H1 (cell line): ENCODE results near the gene DLX4. TPM values are rescaled to one million over a fixed set of nuclear protein-coding genes. Genes with fewer than 3 reads are reported as not detected.
A peak's percentile ranks its signal among the peaks of the same experiment; 100 is the strongest.

ENCODE experiments used
- CTCF ChIA-PET: fragments of 300-600 bp; sonication (Branson Sonifier 250); formaldehyde crosslinking; loops from one replicate; lab custom pipeline; 2021; ENCODE audit not compliant: partially characterized antibody; lab: Charles Lee
- POLR2A ChIA-PET: fragments of 300-600 bp; sonication (Branson Sonifier 250); formaldehyde crosslinking; loops from one replicate; lab custom pipeline; 2021; ENCODE audit warnings: inconsistent platforms; ENCODE audit not compliant: partially characterized antibody; lab: Charles Lee
- DNase-seq, 2 experiments: peaks; one replicate each; pipeline versions ENCODE4 v3.0.0 to v3.0.0-alpha.2; 2010 to 2022; ENCODE audit warnings: low spot score in 2 of 2, low read depth in 1 of 2, mixed read lengths in 1 of 2
- FAIRE-seq: peaks from 2 replicates; lab custom pipeline; 2011; peaks lifted over from hg19 to GRCh38; lab: Jason Lieb, UNC
- H2AFZ ChIP-seq: 2 replicates; pipeline ENCODE4 v1.8.1; 2012; ENCODE audit warnings: low read length, inconsistent platforms
- H2AK5ac ChIP-seq: 2 replicates; pipeline ENCODE4 v1.6.1; 2013; ENCODE audit warnings: low read depth, low read length
- H2BK120ac ChIP-seq: replicated peaks from 2 replicates; pipeline ENCODE3; 2013; ENCODE audit warnings: low read depth, low read length, inconsistent platforms
- H2BK12ac ChIP-seq: 2 replicates; pipeline ENCODE4 v1.6.1; 2013; ENCODE audit warnings: low read depth, low read length
- H2BK15ac ChIP-seq: 2 replicates; pipeline ENCODE4 v1.6.1; 2013; ENCODE audit warnings: low read length
- H2BK20ac ChIP-seq: 2 replicates; pipeline ENCODE4 v1.6.1; 2013; ENCODE audit warnings: low read length
- H2BK5ac ChIP-seq: 2 replicates; pipeline ENCODE4 v1.6.1; 2013; ENCODE audit warnings: low read depth, low read length
- H3K14ac ChIP-seq: 2 replicates; pipeline ENCODE4 v1.6.1; 2013; ENCODE audit warnings: inconsistent platforms; ENCODE audit not compliant: insufficient read length
- H3K18ac ChIP-seq: 2 replicates; pipeline ENCODE4 v1.6.1; 2013; ENCODE audit warnings: low read length; ENCODE audit errors: extremely low read depth
- H3K23ac ChIP-seq: 2 replicates; pipeline ENCODE4 v1.6.1; 2013; ENCODE audit warnings: inconsistent platforms; ENCODE audit not compliant: insufficient read length
- H3K23me2 ChIP-seq: 2 replicates; pipeline ENCODE4 v1.6.1; 2013; ENCODE audit warnings: low read depth, low read length
- H3K27ac ChIP-seq: 2 replicates; pipeline ENCODE4 v1.6.1; 2011; ENCODE audit warnings: low read depth, low read length, inconsistent platforms
- H3K27me3 ChIP-seq, 4 experiments: replicated peaks in 1 of 4; 1 replicate in 1 of 4; 2 replicates in 3 of 4; pipeline versions ENCODE4 v1.6.1 to v1.8.1; 2011 to 2013; ENCODE audit warnings: low read length in 3 of 4, mild to moderate bottlenecking in 3 of 4, inconsistent platforms in 2 of 4, mixed read lengths in 2 of 4, moderate library complexity in 1 of 4; ENCODE audit not compliant: control insufficient read depth in 3 of 4, insufficient read depth in 3 of 4; ENCODE audit errors: extremely low read depth in 1 of 4
- H3K36me3 ChIP-seq, 4 experiments: 2 replicates each; pipeline versions ENCODE4 v1.6.1 to v1.8.1; 2011 to 2013; ENCODE audit warnings: mild to moderate bottlenecking in 4 of 4, low read length in 3 of 4, moderate library complexity in 2 of 4, control low read depth in 1 of 4, inconsistent platforms in 1 of 4; ENCODE audit not compliant: insufficient read depth in 4 of 4, control insufficient read depth in 2 of 4
- H3K4ac ChIP-seq: replicated peaks from 2 replicates; pipeline ENCODE3; 2013; ENCODE audit warnings: low read length, low read depth, mixed read lengths, inconsistent platforms; ENCODE audit not compliant: insufficient read length
- H3K4me1 ChIP-seq, 4 experiments: replicated peaks in 1 of 4; 1 replicate in 1 of 4; 2 replicates in 3 of 4; pipeline versions ENCODE4 v1.6.1 to v1.8.1; 2011 to 2013; ENCODE audit warnings: low read length in 3 of 4, inconsistent platforms in 2 of 4, mixed read lengths in 1 of 4; ENCODE audit not compliant: insufficient read depth in 4 of 4, control insufficient read depth in 3 of 4
- H3K4me2 ChIP-seq, 2 experiments: 2 replicates each; pipeline versions ENCODE4 v1.6.1 to v1.8.1; 2011 to 2013; ENCODE audit warnings: low read depth in 2 of 2, low read length in 2 of 2, control low read depth in 1 of 2, inconsistent platforms in 1 of 2, mild to moderate bottlenecking in 1 of 2; ENCODE audit not compliant: insufficient read depth in 1 of 2
- H3K4me3 ChIP-seq, 4 experiments: fragments of 200-600, 300-600 bp in 1 of 4; sonication (generic), shearing (Covaris generic), sonication (Bioruptor Twin) in 1 of 4; 2 replicates each; pipeline versions ENCODE4 v1.5.1 to v1.8.1; 2011 to 2016; ENCODE audit warnings: low read length in 4 of 4, low read depth in 3 of 4, control low read depth in 2 of 4, inconsistent platforms in 2 of 4, mild to moderate bottlenecking in 2 of 4, mixed read lengths in 1 of 4, moderate library complexity in 1 of 4; ENCODE audit not compliant: insufficient read depth in 2 of 4; ENCODE audit errors: extremely low read depth in 1 of 4
- H3K56ac ChIP-seq: replicated peaks from 2 replicates; pipeline ENCODE3; 2013; ENCODE audit warnings: low read depth, mild to moderate bottlenecking, mixed read lengths, low read length, inconsistent platforms; ENCODE audit not compliant: insufficient read length
- H3K79me1 ChIP-seq: 2 replicates; pipeline ENCODE4 v1.6.1; 2013; ENCODE audit warnings: low read depth, low read length, control low read depth
- H3K79me2 ChIP-seq, 2 experiments: 2 replicates each; pipeline versions ENCODE4 v1.6.1 to v1.8.1; 2012 to 2013; ENCODE audit warnings: low read length in 2 of 2, mild to moderate bottlenecking in 2 of 2, inconsistent platforms in 1 of 2; ENCODE audit not compliant: insufficient read depth in 2 of 2, control insufficient read depth in 1 of 2
- H3K9ac ChIP-seq, 4 experiments: replicated peaks in 1 of 4; 1 replicate in 1 of 4; 2 replicates in 3 of 4; pipeline versions ENCODE4 v1.6.1 to v1.8.1; 2011 to 2013; ENCODE audit warnings: low read depth in 3 of 4, low read length in 3 of 4, control low read depth in 2 of 4, mild to moderate bottlenecking in 2 of 4, moderate library complexity in 2 of 4, inconsistent platforms in 1 of 4; ENCODE audit errors: extremely low read depth in 1 of 4
- H3K9me3 ChIP-seq, 2 experiments: 2 replicates each; pipeline versions ENCODE4 v1.6.1 to v1.8.1; 2012 to 2013; ENCODE audit warnings: mild to moderate bottlenecking in 2 of 2, moderate library complexity in 2 of 2, control low read depth in 1 of 2, inconsistent platforms in 1 of 2, low read depth in 1 of 2, low read length in 1 of 2, mixed read lengths in 1 of 2; ENCODE audit not compliant: insufficient read depth in 2 of 2
- H4K20me1 ChIP-seq, 2 experiments: replicated peaks in 1 of 2; 2 replicates each; pipeline versions ENCODE3 to v1.8.1; 2011 to 2013; ENCODE audit warnings: inconsistent platforms in 2 of 2, low read length in 2 of 2, mild to moderate bottlenecking in 1 of 2; ENCODE audit not compliant: insufficient read depth in 2 of 2, control insufficient read depth in 1 of 2
- H4K5ac ChIP-seq: 2 replicates; pipeline ENCODE4 v1.6.1; 2013; ENCODE audit warnings: low read length, low read depth, mixed read lengths, inconsistent platforms; ENCODE audit not compliant: insufficient read length
- H4K8ac ChIP-seq: 2 replicates; pipeline ENCODE4 v1.8.0; 2013; ENCODE audit warnings: mild to moderate bottlenecking, moderate library complexity, low read length, inconsistent platforms; ENCODE audit not compliant: insufficient read depth; ENCODE audit errors: extremely low read depth
- H4K91ac ChIP-seq: replicated peaks from 2 replicates; pipeline ENCODE3; 2013; ENCODE audit warnings: low read length, mixed read lengths, inconsistent platforms; ENCODE audit not compliant: insufficient read length
- CHD1 ChIP-seq: IDR thresholded peaks from 2 replicates; pipeline ENCODE4 v1.6.1; 2012; ENCODE audit warnings: low read depth, low read length, improper control_type of control experiment
- EGR1 ChIP-seq: IDR thresholded peaks from 2 replicates; pipeline ENCODE4 v1.6.1; 2011; ENCODE audit warnings: low read depth, low read length, borderline replicate concordance
- KDM5A ChIP-seq: fragments of 200-600 bp; IDR thresholded peaks from 2 replicates; pipeline ENCODE4 v1.7.1; 2012; ENCODE audit warnings: mild to moderate bottlenecking, low read length, inconsistent platforms, mixed read lengths
- PHF8 ChIP-seq: fragments of 200-600 bp; sonication (generic); conservative IDR thresholded peaks from 2 replicates; pipeline ENCODE4 v1.7.1; 2012; ENCODE audit warnings: low read depth, mild to moderate bottlenecking, inconsistent platforms, low read length, moderate library complexity
- POLR2A ChIP-seq, 2 experiments: IDR thresholded peaks; 1 replicate in 1 of 2; 2 replicates in 1 of 2; pipeline ENCODE4 v1.6.1; 2011; ENCODE audit warnings: low read depth in 2 of 2, low read length in 2 of 2, mild to moderate bottlenecking in 2 of 2; ENCODE audit errors: control extremely low read depth in 1 of 2
- RAD21 ChIP-seq, 2 experiments: IDR thresholded peaks in 1 of 2; conservative IDR thresholded peaks in 1 of 2; 2 replicates each; pipeline ENCODE4 v1.6.1; 2011; ENCODE audit warnings: low read depth in 2 of 2, low read length in 2 of 2, improper control_type of control experiment in 1 of 2, inconsistent platforms in 1 of 2, mild to moderate bottlenecking in 1 of 2, moderate library complexity in 1 of 2
- SP4 ChIP-seq: IDR thresholded peaks from 2 replicates; pipeline ENCODE4 v1.6.1; 2012; ENCODE audit warnings: low read length, inconsistent platforms
- TAF7 ChIP-seq: optimal IDR thresholded peaks from 2 replicates; pipeline ENCODE3; 2011; ENCODE audit warnings: low read depth, mild to moderate bottlenecking, inconsistent platforms, low read length, moderate library complexity, borderline replicate concordance
- WGBS, 2 experiments: shearing (Covaris generic) in 1 of 2; methylation state at CpG; one replicate each; pipeline versions ENCODE4 v1.1.6 to v1.1.7; 2013 to 2015; ENCODE audit warnings: low lambda C conversion rate in 2 of 2, mixed read lengths in 2 of 2, inconsistent platforms in 1 of 2, low coverage in 1 of 2, missing lambda C conversion rate in 1 of 2; ENCODE audit not compliant: insufficient replicate concordance in 2 of 2, insufficient coverage in 1 of 2, insufficient read length in 1 of 2; ENCODE audit errors: extremely low coverage in 1 of 2, missing lambda C conversion rate in 1 of 2; 5-methylcytosine and 5-hydroxymethylcytosine counted together
- polyA plus RNA-seq, 7 experiments: library from polyadenylated mRNA; depleted of rRNA in 3 of 7; stranded (reverse) in 5 of 7; unstranded in 2 of 7; fragments of >200 nt in 5 of 7; fragments of 200-250 nt in 2 of 7; gene quantifications; 1 replicate in 5 of 7; 2 replicates in 1 of 7; 4 replicates in 1 of 7; pipeline versions ENCODE4 v1.2.1 to v1.2.3, GENCODE V29; 2011 to 2013; ENCODE audit warnings: missing spikeins in 2 of 7, mixed read lengths in 2 of 7
- total RNA-seq: library from RNA; stranded (reverse); fragmentation: NEBNext Ultra II Directional; extraction: Animal tissue kit (Norgen Biotek cat#: 25700); gene quantifications from 2 replicates; pipeline ENCODE4 v1.2.1, GENCODE V29; 2021
- TF ChIP-seq, protein P1 (sequence below): IDR thresholded peaks from 2 replicates; pipeline ENCODE4 v1.6.1; 2011; ENCODE audit warnings: low read depth, mild to moderate bottlenecking, low read length; ENCODE audit not compliant: insufficient read depth
- TF ChIP-seq, protein P2 (sequence below): IDR thresholded peaks from 2 replicates; pipeline ENCODE4 v1.6.1; 2012; ENCODE audit warnings: inconsistent platforms
- TF ChIP-seq, protein P3 (sequence below): IDR thresholded peaks from 2 replicates; pipeline ENCODE4 v1.6.1; 2012; ENCODE audit warnings: low read length, inconsistent platforms

DLX4 gene
- total and polyA plus RNA-seq, 2 of the 8 experiments (the other 6 are each of a cell fraction or from before 2014, with no cell fraction given), result 0.67 to 0.80 TPM

DNA sequence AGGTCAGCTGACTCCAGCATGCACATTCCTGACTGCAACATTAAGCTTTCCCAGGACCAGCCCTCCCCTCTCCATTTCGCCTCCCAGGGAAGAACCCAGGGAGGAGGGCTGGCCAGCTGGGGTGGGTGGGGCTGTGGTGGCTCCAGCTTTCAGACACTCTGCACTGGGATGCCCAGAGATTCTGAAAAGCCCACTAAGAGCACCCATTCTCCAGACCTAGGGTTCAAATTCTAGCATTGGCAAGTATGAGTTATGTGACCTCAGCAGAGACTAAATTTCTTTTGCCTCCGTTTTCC lies 18.2 kb downstream of the DLX4 start:
- no peaks in the 10 kb centered on the region for H3K79me2 ChIP-seq
- no peak overlapping the region for H2BK120ac ChIP-seq
- no peak overlapping the region for H3K23ac ChIP-seq
- CTCF ChIA-PET, result interaction anchor here (1.1 to 18.5 kb wide), 11 partner anchors 10 to 278 kb away, joined by 3 to 547 read pairs (median 6); partner anchors contain the start of genes DLX3 and TAC4
- no peaks in the 10 kb centered on the region for H3K79me1 ChIP-seq
- 0 out of 2 replicates have a peak overlapping the region, but pooled peaks have one; percentile 55 for H2BK12ac ChIP-seq
- H3K27ac ChIP-seq, result no peak overlapping the region
- H3K56ac ChIP-seq, result no peak overlapping the region
- peaks cover 0 to 13% (median 10%) of the 10 kb centered on the region in 4 experiments; a peak in 5 of 7 replicates for H3K4me1 ChIP-seq
- no peak overlapping the region for H3K4me2 ChIP-seq
- no peak overlapping the region for H2AFZ ChIP-seq
- H3K27me3 ChIP-seq, result peaks cover 24 to 65% (median 58%) of the 10 kb centered on the region in 4 experiments
- no peak overlapping the region for H4K5ac ChIP-seq
- H3K14ac ChIP-seq, result no peak overlapping the region
- no peak overlapping the region for H3K4ac ChIP-seq
- no peak overlapping the region for H4K8ac ChIP-seq
- H2BK15ac ChIP-seq, result 0 out of 2 replicates have a peak overlapping the region, but pooled peaks have one; percentile 53
- peak in 1 of 2 experiments; percentile 17 for DNase-seq
- no peaks in the 10 kb centered on the region for H4K20me1 ChIP-seq
- peaks cover 2% of the 10 kb centered on the region; the same call in 1 of the 2 replicates for H3K23me2 ChIP-seq
- H3K36me3 ChIP-seq, result no peaks in the 10 kb centered on the region
- 0 out of 2 replicates have a peak overlapping the region, but pooled peaks have one; percentile 45 for H2AK5ac ChIP-seq
- no peak overlapping the region for H3K18ac ChIP-seq
- H3K9me3 ChIP-seq, result no peaks in the 10 kb centered on the region
- 69% methylated on average over 2 of the region's 2 CpGs; no CpG with 5 or more reads in 1 of the 2 experiments for WGBS, 2 experiments
- H2BK5ac ChIP-seq, result no peak overlapping the region
- H3K4me3 ChIP-seq, result no peak overlapping the region
- FAIRE-seq, result no peak
- POLR2A ChIA-PET, result interaction anchor here (1.1 to 1.9 kb wide), 3 partner anchors 7 to 123 kb away, joined by 3 to 4 read pairs (median 4); partner anchors contain the start of gene DLX3
- no peak overlapping the region for H3K9ac ChIP-seq
- H2BK20ac ChIP-seq, result no peak overlapping the region; the same call in 1 of the 2 replicates
- TF ChIP-seq KDM5A (no peak), PHF8 (no peak), RAD21 (IDR thresholded peaks at IDR 0.05 in 1 of 2, conservative IDR thresholded peaks at IDR 0.05 in 1 of 2; ENCODE audit: low read depth in 2 of 2, low read length in 2 of 2) (no peak), SP4 (no peak), POLR2A (IDR thresholded peaks at IDR 0.05; ENCODE audit: control extremely low read depth in 1 of 2, low read depth in 2 of 2, low read length in 2 of 2) (no peak), EGR1 (no peak), CHD1 (no peak), TAF7 (no peak)
- TF ChIP-seq, protein P1, sequence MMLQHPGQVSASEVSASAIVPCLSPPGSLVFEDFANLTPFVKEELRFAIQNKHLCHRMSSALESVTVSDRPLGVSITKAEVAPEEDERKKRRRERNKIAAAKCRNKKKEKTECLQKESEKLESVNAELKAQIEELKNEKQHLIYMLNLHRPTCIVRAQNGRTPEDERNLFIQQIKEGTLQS, result no peak
- TF ChIP-seq, protein P2, sequence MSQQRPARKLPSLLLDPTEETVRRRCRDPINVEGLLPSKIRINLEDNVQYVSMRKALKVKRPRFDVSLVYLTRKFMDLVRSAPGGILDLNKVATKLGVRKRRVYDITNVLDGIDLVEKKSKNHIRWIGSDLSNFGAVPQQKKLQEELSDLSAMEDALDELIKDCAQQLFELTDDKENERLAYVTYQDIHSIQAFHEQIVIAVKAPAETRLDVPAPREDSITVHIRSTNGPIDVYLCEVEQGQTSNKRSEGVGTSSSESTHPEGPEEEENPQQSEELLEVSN, result no peak
- TF ChIP-seq, protein P3, sequence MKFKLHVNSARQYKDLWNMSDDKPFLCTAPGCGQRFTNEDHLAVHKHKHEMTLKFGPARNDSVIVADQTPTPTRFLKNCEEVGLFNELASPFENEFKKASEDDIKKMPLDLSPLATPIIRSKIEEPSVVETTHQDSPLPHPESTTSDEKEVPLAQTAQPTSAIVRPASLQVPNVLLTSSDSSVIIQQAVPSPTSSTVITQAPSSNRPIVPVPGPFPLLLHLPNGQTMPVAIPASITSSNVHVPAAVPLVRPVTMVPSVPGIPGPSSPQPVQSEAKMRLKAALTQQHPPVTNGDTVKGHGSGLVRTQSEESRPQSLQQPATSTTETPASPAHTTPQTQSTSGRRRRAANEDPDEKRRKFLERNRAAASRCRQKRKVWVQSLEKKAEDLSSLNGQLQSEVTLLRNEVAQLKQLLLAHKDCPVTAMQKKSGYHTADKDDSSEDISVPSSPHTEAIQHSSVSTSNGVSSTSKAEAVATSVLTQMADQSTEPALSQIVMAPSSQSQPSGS, result no peak
- H4K91ac ChIP-seq, result no peak overlapping the region
